Body of pancreas (tissue), 4 donors: ENCODE data around the gene AQP12B.
"Not testable (repeated sequence)": the region's sequence is repeated elsewhere in the genome, so short reads cannot be mapped to it uniquely, and the experiment has no call there.

ENCODE experiments used
- POLR2A ChIP-seq, 3 donors: fragments of 450-650 bp; IDR thresholded peaks; one replicate each; pipeline ENCODE4 v1.6.1; 2016; ENCODE audit warnings: antibody characterized with exemption in 3 of 3, mild to moderate bottlenecking in 2 of 3
- TF ChIP-seq, protein P1 (sequence below), 7 experiments: fragments of 450-650 bp in 4 of 7; fragments of 200-600 bp in 3 of 7; sonication (generic) in 3 of 7; IDR thresholded peaks; one replicate each; pipeline ENCODE4 v1.5.1; 2016 to 2019; ENCODE audit warnings: antibody characterized with exemption in 7 of 7

DNA sequence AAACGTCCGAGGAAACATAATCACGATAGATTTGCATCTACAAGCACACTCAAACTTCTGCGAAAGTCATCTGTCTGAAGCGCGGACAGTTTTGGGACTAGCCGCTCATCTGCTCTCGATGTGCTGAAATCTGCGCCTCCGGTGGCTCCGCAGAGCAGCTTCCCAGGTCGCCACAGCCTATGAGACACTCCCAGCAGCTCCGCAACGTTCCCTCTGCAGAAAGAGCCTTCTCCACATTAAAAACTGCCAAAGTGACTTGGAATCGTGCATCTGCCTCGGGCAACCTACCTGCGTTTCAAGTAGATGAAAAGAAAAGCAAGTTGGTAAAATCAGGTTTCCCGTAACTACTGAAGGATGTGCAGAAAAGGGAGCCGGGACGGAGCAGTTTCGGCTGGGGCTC is 17.9 kb upstream of the AQP12B start:
- TF ChIP-seq, protein P1, sequence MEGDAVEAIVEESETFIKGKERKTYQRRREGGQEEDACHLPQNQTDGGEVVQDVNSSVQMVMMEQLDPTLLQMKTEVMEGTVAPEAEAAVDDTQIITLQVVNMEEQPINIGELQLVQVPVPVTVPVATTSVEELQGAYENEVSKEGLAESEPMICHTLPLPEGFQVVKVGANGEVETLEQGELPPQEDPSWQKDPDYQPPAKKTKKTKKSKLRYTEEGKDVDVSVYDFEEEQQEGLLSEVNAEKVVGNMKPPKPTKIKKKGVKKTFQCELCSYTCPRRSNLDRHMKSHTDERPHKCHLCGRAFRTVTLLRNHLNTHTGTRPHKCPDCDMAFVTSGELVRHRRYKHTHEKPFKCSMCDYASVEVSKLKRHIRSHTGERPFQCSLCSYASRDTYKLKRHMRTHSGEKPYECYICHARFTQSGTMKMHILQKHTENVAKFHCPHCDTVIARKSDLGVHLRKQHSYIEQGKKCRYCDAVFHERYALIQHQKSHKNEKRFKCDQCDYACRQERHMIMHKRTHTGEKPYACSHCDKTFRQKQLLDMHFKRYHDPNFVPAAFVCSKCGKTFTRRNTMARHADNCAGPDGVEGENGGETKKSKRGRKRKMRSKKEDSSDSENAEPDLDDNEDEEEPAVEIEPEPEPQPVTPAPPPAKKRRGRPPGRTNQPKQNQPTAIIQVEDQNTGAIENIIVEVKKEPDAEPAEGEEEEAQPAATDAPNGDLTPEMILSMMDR (IDR thresholded peaks at IDR 0.05) = not testable (repeated sequence)
- TF ChIP-seq POLR2A (IDR thresholded peaks at IDR 0.05) = not testable (repeated sequence)
